Measurements from ENCODE around the gene AMMECR1.

DNA sequence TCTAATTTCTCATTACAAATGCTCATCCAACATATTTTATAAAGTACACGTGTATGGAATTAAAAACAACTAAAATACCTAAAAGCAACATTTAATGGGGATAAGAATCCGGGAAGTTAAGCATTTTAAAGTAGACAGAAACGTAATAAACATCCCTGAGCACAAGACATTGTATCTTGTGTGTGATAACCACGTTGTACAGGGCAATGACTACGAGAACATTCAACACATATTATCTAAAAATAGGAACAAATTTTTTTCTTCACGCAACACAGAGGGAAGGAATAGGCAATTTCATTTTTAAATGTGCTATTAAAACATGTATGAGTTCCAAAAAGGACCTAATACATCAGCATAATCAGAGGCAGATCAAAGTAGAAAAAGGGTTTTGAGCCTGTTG, 49.5 kb downstream of the AMMECR1 start:
- TF ChIP-seq, protein P1, sequence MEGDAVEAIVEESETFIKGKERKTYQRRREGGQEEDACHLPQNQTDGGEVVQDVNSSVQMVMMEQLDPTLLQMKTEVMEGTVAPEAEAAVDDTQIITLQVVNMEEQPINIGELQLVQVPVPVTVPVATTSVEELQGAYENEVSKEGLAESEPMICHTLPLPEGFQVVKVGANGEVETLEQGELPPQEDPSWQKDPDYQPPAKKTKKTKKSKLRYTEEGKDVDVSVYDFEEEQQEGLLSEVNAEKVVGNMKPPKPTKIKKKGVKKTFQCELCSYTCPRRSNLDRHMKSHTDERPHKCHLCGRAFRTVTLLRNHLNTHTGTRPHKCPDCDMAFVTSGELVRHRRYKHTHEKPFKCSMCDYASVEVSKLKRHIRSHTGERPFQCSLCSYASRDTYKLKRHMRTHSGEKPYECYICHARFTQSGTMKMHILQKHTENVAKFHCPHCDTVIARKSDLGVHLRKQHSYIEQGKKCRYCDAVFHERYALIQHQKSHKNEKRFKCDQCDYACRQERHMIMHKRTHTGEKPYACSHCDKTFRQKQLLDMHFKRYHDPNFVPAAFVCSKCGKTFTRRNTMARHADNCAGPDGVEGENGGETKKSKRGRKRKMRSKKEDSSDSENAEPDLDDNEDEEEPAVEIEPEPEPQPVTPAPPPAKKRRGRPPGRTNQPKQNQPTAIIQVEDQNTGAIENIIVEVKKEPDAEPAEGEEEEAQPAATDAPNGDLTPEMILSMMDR (IDR thresholded peaks at IDR 0.05): no peak
- TF ChIP-seq POLR2A (IDR thresholded peaks at IDR 0.05): no peak
- TF ChIP-seq EP300 (IDR thresholded peaks at IDR 0.05): no peak

All from tibial nerve (tissue), 4 donors.